Stomach (tissue), 9 donors: ENCODE measurements around the gene SLU7. TPM values are rescaled to one million over a fixed set of nuclear protein-coding genes. Genes with fewer than 3 reads are reported as not detected.

Source experiments
- DNase-seq, 2 donors: peaks; one replicate each; pipeline versions ENCODE4 v3.0.0 to v3.0.0-alpha.2; 2013 to 2019
- H3K27ac ChIP-seq, 5 donors: fragments of 200-600 bp in 4 of 5; sonication (generic) in 4 of 5; one replicate each; pipeline ENCODE4 v1.5.1; 2013 to 2019; ENCODE audit warnings: mild to moderate bottlenecking in 1 of 5, moderate library complexity in 1 of 5
- H3K27me3 ChIP-seq, 3 donors: fragments of 200-600 bp; sonication (generic); one replicate each; pipeline ENCODE4 v1.5.1; 2017 to 2019; ENCODE audit warnings: mixed run types in 1 of 3
- H3K36me3 ChIP-seq, 4 donors: fragments of 200-600 bp; sonication (generic); 1 replicate in 3 of 4; 2 replicates in 1 of 4; pipeline ENCODE4 v1.5.1; 2016 to 2019
- H3K4me1 ChIP-seq, 4 donors: fragments of 200-600 bp; sonication (generic); one replicate each; pipeline ENCODE4 v1.5.1; 2016 to 2019
- H3K4me3 ChIP-seq, 4 donors: fragments of 200-600 bp; sonication (generic) in 3 of 4; one replicate each; pipeline ENCODE4 v1.5.1; 2016 to 2019; ENCODE audit warnings: mild to moderate bottlenecking in 1 of 4
- H3K9me3 ChIP-seq, 4 donors: fragments of 200-600 bp; sonication (generic); one replicate each; pipeline ENCODE4 v1.5.1; 2016 to 2019
- EP300 ChIP-seq: sonication (generic); formaldehyde crosslinking; IDR thresholded peaks from one replicate; pipeline ENCODE4 v1.6.1; 2017; ENCODE audit warnings: antibody characterized with exemption
- POLR2A ChIP-seq, 4 donors: fragments of 450-650 bp; IDR thresholded peaks; one replicate each; pipeline ENCODE4 v1.6.1; 2016; ENCODE audit warnings: antibody characterized with exemption in 4 of 4, control low read depth in 2 of 4, mild to moderate bottlenecking in 1 of 4, moderate library complexity in 1 of 4
- POLR2AphosphoS5 ChIP-seq, 3 donors: sonication (generic); formaldehyde crosslinking; IDR thresholded peaks; one replicate each; pipeline ENCODE4 v1.6.1; 2016; ENCODE audit warnings: antibody characterized with exemption in 3 of 3
- WGBS, 5 donors: extraction: QIAGEN DNeasy Blood & Tissue Kit in 3 of 5; methylation state at CpG; one replicate each; pipeline versions ENCODE4 v1.1.5 to v1.1.7; 2013 to 2018; 5-methylcytosine and 5-hydroxymethylcytosine counted together
- intact Hi-C: fragments of 100-400 bp; cut with DNase I; formaldehyde crosslinking; loops from one replicate; pipeline ENCODE4 v1.15.1; 2023; ENCODE audit warnings: low total_unique reads
- polyA plus RNA-seq, 3 donors: library from polyadenylated mRNA; stranded (reverse); fragments of 200-250 nt; gene quantifications; one replicate each; pipeline ENCODE4 v1.2.3, GENCODE V29; 2013
- total RNA-seq, 5 donors: library from RNA; depleted of rRNA; stranded (reverse); fragments of >200 nt; gene quantifications; one replicate each; pipeline versions ENCODE4 v1.1.0 to v1.2.3, GENCODE V29; 2014 to 2016
- TF ChIP-seq, protein P1 (sequence below), 7 experiments: fragments of 450-650 bp in 4 of 7; fragments of 200-600 bp in 3 of 7; sonication (generic) in 3 of 7; IDR thresholded peaks; one replicate each; pipeline ENCODE4 v1.5.1; 2016 to 2019; ENCODE audit warnings: antibody characterized with exemption in 7 of 7, control low read depth in 2 of 7, mild to moderate bottlenecking in 1 of 7
- donor health status: healthy with polysubstance abuse.
- donor health status: Bipolar disorder and iron deficiency.
- donor health status: healthy.

SLU7 gene
- total and polyA plus RNA-seq, 8 donors = 26.3 to 66.8 (median 31.3) TPM

DNA sequence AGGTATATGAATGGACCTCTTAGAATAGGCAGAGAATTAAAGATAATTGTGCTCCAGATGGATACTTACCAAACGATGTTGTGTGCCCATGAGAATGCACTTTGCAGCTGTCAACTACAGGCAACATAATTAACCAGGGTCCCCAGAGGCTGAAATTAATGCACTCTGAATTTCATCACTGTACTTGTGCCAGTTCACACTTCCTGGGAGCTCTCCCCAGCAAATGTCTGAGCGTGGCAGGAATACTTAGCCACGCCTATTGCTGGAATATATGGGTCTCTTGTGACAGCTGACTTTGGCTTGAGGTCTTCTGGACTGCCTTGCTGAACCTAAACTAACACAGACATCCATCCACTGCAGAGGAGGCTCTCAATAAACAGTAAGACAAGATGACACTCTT lies 36.5 kb downstream of the SLU7 start:
- no peak overlapping the region for H3K4me3 ChIP-seq
- 54 to 80% (median 67%) methylated on average over 1 to 3 of the region's 3 CpGs for WGBS, 5 donors
- H3K4me1 ChIP-seq = no peaks in the 10 kb centered on the region
- no peak overlapping the region for H3K27ac ChIP-seq
- H3K27me3 ChIP-seq = no peaks in the 10 kb centered on the region
- intact Hi-C loops = no loop called here
- peaks cover 0 to 10% (median 3%) of the 10 kb centered on the region in 4 donors for H3K9me3 ChIP-seq
- TF ChIP-seq, protein P1, sequence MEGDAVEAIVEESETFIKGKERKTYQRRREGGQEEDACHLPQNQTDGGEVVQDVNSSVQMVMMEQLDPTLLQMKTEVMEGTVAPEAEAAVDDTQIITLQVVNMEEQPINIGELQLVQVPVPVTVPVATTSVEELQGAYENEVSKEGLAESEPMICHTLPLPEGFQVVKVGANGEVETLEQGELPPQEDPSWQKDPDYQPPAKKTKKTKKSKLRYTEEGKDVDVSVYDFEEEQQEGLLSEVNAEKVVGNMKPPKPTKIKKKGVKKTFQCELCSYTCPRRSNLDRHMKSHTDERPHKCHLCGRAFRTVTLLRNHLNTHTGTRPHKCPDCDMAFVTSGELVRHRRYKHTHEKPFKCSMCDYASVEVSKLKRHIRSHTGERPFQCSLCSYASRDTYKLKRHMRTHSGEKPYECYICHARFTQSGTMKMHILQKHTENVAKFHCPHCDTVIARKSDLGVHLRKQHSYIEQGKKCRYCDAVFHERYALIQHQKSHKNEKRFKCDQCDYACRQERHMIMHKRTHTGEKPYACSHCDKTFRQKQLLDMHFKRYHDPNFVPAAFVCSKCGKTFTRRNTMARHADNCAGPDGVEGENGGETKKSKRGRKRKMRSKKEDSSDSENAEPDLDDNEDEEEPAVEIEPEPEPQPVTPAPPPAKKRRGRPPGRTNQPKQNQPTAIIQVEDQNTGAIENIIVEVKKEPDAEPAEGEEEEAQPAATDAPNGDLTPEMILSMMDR (IDR thresholded peaks at IDR 0.05) = no peak
- no peaks in the 10 kb centered on the region for H3K36me3 ChIP-seq
- no peak for DNase-seq

DNA sequence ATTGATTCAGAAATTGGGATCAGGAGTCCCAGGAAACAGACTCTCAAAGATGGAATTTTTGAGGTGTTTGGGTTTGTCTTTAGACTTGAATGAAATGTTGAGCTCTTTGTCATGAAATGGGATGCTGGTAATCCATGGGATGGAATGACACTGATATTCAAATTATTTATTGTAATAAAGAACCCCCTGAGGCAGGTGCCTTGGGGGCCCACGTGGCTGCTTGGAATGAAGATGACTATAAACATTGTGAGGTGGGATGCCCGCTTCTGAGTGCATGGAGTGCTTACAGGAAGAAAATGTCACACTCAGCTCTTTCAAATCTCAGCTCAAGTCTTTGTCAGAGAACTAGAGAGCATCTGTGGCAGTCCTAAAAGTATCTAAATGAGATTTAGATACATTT lies 38.8 kb downstream of the SLU7 start:
- intact Hi-C loops = no loop called here
- H3K36me3 ChIP-seq = no peaks in the 10 kb centered on the region
- no peaks in the 10 kb centered on the region for H3K4me1 ChIP-seq
- no peak for TF ChIP-seq POLR2A (IDR thresholded peaks at IDR 0.05)
- TF ChIP-seq, protein P1 (IDR thresholded peaks at IDR 0.05) = no peak
- TF ChIP-seq EP300 = no peak
- TF ChIP-seq POLR2AphosphoS5 (IDR thresholded peaks at IDR 0.05) = no peak
- DNase-seq = no peak
- no peaks in the 10 kb centered on the region for H3K9me3 ChIP-seq
- H3K4me3 ChIP-seq = no peak overlapping the region
- 61 to 71% (median 67%) methylated on average over 2 of the region's 2 CpGs for WGBS, 5 donors
- no peaks in the 10 kb centered on the region for H3K27me3 ChIP-seq
- H3K27ac ChIP-seq = no peak overlapping the region

DNA sequence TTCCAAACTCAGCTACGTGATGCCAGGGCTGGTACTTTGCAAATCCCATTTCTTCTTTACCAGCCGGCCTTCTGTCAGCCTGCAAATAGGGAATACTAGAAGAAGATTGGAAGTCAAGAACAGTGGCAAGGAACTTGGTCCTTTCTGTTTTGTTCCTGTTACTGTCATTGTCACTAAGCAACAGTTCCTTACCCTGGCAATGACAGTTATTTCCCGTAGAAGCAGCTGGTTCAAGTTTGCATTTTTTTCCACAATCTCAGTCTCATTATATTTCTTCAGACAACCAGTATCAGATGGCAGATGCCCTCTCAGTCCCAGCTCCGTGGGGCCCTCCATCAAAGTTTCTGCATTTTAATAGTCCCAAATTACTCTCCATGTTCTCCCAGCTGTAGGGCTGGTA lies 39.4 kb downstream of the SLU7 start:
- DNase-seq = no peak

DNA sequence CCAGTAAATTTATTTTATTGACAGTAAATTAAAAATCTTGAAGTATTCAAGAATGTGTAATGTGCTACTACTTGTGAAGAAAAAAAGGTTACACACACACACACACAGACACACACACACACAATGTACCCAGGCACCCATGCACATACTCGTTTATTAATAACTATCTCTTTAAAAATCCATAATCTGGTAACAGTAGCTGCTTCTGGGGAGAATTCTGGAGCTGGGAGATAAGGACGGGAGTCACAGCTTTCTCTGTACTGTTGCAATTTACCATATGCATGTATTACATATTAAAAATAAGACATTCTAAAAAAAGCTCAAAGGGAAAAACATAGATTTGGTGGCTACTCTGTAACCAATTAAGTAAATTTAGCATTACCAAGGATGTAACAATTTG lies 40.6 kb downstream of the SLU7 start:
- Histone ChIP-seq H3K9me3 (no peaks in the 10 kb centered on the region), H3K4me3 (no peak overlapping the region), H3K27ac (no peak overlapping the region), H3K27me3 (no peaks in the 10 kb centered on the region), H3K36me3 (no peaks in the 10 kb centered on the region), H3K4me1 (no peaks in the 10 kb centered on the region)
- intact Hi-C loops = no loop called here
- WGBS, 5 donors = 41 to 62% (median 47%) methylated on average over 2 of the region's 2 CpGs
- no peak for TF ChIP-seq POLR2AphosphoS5 (IDR thresholded peaks at IDR 0.05)
- TF ChIP-seq POLR2A (IDR thresholded peaks at IDR 0.05) = no peak
- no peak for TF ChIP-seq EP300
- TF ChIP-seq, protein P1 (IDR thresholded peaks at IDR 0.05) = no peak
- no peak for DNase-seq

More for the DNA sequence above, 39.4 kb downstream of the SLU7 start:
- no peak overlapping the region for H3K27ac ChIP-seq
- 53 to 59% (median 59%) methylated on average over 4 of the region's 4 CpGs for WGBS, 5 donors
- H3K36me3 ChIP-seq = no peaks in the 10 kb centered on the region
- H3K27me3 ChIP-seq = no peaks in the 10 kb centered on the region
- intact Hi-C loops = no loop called here
- TF ChIP-seq POLR2AphosphoS5 (IDR thresholded peaks at IDR 0.05) = no peak
- no peak for TF ChIP-seq EP300
- no peak for TF ChIP-seq POLR2A (IDR thresholded peaks at IDR 0.05)
- TF ChIP-seq, protein P1 (IDR thresholded peaks at IDR 0.05) = no peak
- no peak overlapping the region for H3K4me3 ChIP-seq
- no peaks in the 10 kb centered on the region for H3K4me1 ChIP-seq
- H3K9me3 ChIP-seq = no peaks in the 10 kb centered on the region
